Endothelial cell of hepatic sinusoid (primary cell): ENCODE measurements around the gene FMO5.
"Not testable (repeated sequence)": the region's sequence is repeated elsewhere in the genome, so short reads cannot be mapped to it uniquely, and the experiment has no call there.

Source experiments
- in situ Hi-C: cut with HindIII; loops from 2 replicates; pipeline ENCODE4 v1.10.0; 2017; ENCODE audit warnings: low sequenced_read_pairs

The FMO5 gene

GRCh38 chr1:147238925-147239820 lies 14.0 kb upstream of the FMO5 start:
- in situ Hi-C loops: no loop called here

GRCh38 chr1:147238053-147238902 lies 13.1 kb upstream of the FMO5 start:
- in situ Hi-C loops: no loop called here

- in situ Hi-C loops: no loop called here
Observed at GRCh38 chr1:147236959-147237791, 12.0 kb upstream of the FMO5 start.

- in situ Hi-C loops: no loop called here
Observed at GRCh38 chr1:147236448-147236847, 11.3 kb upstream of the FMO5 start.

- in situ Hi-C loops: no loop called here
Observed at GRCh38 chr1:147235822-147236221, 10.7 kb upstream of the FMO5 start.

- in situ Hi-C loops: not testable (repeated sequence)
Observed at GRCh38 chr1:147233903-147234302, 8.8 kb upstream of the FMO5 start.

- in situ Hi-C loops: not testable (repeated sequence)
Observed at GRCh38 chr1:147231032-147231431, 5.9 kb upstream of the FMO5 start.

- in situ Hi-C loops: loop anchor here (5.0 kb wide), 1 partner anchor 87 kb away; no protein-coding TSS in a partner anchor
Observed at GRCh38 chr1:147223740-147224615, 1.2 kb downstream of the FMO5 start.

- in situ Hi-C loops: no loop called here
Observed at GRCh38 chr1:147218606-147219005, 6.5 kb downstream of the FMO5 start.

- in situ Hi-C loops: no loop called here
Observed at GRCh38 chr1:147217141-147217540, 8.0 kb downstream of the FMO5 start.

- in situ Hi-C loops: no loop called here
Observed at GRCh38 chr1:147216124-147216523, 9.0 kb downstream of the FMO5 start.

GRCh38 chr1:147215540-147215916 lies 9.6 kb downstream of the FMO5 start:
- in situ Hi-C loops: no loop called here

- in situ Hi-C loops: no loop called here
Observed at GRCh38 chr1:147214842-147215539, 10.1 kb downstream of the FMO5 start.

GRCh38 chr1:147214325-147214724 lies 10.8 kb downstream of the FMO5 start:
- in situ Hi-C loops: no loop called here

GRCh38 chr1:147213271-147213670 lies 11.9 kb downstream of the FMO5 start:
- in situ Hi-C loops: no loop called here

GRCh38 chr1:147211577-147211976 lies 13.6 kb downstream of the FMO5 start:
- in situ Hi-C loops: no loop called here

- in situ Hi-C loops: no loop called here
Observed at GRCh38 chr1:147210987-147211386, 14.2 kb downstream of the FMO5 start.

- in situ Hi-C loops: no loop called here
Observed at GRCh38 chr1:147209825-147210821, 15.0 kb downstream of the FMO5 start.
